D721Med (cell line): ENCODE data around the gene PHACTR3.

Source experiments
- DNase-seq: peaks from one replicate; pipeline ENCODE4 v3.0.0; 2011; ENCODE audit warnings: low spot score; ENCODE audit not compliant: insufficient read length
- FAIRE-seq: peaks from 2 replicates; lab custom pipeline; 2011; peaks lifted over from hg19 to GRCh38; lab: Jason Lieb, UNC
- TF ChIP-seq, protein P1 (sequence below): IDR thresholded peaks from 2 replicates; pipeline ENCODE4 v1.5.1; 2012; ENCODE audit warnings: mild to moderate bottlenecking, control low read depth; ENCODE audit not compliant: insufficient read depth; ENCODE audit errors: missing control alignments

PHACTR3 gene

DNA sequence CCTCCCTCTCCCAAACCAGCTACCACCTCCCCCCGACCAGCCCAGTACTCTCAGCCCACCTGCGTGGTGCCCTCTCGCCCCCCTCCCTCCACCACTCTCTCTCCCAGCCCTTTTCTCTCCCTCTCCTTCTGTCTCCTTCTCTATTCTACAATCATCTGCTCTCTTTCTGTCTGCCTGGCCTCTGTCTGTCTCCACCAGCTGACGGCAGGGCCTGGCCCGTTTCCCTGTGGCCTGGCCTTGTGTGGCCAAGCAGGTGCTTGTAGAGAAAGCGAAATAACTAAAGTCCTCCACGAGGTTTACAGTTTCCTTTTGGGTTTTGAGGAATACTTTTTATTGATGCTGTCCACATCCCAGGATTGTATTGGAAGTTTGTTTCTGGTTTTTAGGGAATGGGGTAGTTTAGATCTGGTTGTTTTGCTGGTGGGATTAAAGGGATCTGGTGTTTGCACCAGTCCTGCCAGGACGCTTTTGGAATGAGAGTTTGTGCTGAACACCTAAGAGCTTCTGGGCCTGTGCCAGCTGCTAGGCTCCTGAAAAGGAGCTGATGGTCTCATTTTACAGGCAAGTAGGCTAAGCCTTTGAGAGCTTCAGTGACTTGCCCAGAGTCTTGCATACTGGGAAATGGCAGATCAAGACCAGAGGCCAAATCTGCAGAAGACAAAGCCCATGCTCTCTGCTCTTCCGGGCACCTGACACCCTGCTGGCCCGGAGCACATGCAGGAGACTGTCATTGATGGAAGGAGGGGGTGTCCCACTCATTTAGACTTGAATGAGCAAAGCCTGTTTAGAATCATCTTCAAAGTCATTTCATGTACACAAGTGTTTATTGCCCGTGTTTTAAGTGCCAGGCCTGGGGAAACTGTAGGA, 167.4 kb downstream of the PHACTR3 start:
- no peak for FAIRE-seq
- TF ChIP-seq, protein P1, sequence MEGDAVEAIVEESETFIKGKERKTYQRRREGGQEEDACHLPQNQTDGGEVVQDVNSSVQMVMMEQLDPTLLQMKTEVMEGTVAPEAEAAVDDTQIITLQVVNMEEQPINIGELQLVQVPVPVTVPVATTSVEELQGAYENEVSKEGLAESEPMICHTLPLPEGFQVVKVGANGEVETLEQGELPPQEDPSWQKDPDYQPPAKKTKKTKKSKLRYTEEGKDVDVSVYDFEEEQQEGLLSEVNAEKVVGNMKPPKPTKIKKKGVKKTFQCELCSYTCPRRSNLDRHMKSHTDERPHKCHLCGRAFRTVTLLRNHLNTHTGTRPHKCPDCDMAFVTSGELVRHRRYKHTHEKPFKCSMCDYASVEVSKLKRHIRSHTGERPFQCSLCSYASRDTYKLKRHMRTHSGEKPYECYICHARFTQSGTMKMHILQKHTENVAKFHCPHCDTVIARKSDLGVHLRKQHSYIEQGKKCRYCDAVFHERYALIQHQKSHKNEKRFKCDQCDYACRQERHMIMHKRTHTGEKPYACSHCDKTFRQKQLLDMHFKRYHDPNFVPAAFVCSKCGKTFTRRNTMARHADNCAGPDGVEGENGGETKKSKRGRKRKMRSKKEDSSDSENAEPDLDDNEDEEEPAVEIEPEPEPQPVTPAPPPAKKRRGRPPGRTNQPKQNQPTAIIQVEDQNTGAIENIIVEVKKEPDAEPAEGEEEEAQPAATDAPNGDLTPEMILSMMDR = no peak
- no peak for DNase-seq

DNA sequence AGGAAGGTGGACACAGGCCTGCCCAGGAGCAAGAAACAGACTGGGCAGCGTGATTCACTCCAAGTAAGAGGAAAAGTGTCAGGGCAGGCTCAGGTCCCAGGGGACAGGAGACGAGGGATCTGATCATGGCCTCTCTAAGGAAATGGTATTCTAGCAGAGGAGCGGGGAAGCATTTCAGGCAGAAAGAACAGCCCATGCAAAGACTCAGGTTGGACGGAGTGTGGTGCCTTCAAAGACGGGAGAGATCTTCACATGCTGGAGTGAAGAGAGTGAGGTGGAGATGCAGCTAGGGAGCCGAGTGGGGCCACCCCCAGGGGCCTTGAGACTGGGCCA, 168.0 kb downstream of the PHACTR3 start:
- no peak for DNase-seq
- FAIRE-seq = no peak
- TF ChIP-seq, protein P1 = no peak

DNA sequence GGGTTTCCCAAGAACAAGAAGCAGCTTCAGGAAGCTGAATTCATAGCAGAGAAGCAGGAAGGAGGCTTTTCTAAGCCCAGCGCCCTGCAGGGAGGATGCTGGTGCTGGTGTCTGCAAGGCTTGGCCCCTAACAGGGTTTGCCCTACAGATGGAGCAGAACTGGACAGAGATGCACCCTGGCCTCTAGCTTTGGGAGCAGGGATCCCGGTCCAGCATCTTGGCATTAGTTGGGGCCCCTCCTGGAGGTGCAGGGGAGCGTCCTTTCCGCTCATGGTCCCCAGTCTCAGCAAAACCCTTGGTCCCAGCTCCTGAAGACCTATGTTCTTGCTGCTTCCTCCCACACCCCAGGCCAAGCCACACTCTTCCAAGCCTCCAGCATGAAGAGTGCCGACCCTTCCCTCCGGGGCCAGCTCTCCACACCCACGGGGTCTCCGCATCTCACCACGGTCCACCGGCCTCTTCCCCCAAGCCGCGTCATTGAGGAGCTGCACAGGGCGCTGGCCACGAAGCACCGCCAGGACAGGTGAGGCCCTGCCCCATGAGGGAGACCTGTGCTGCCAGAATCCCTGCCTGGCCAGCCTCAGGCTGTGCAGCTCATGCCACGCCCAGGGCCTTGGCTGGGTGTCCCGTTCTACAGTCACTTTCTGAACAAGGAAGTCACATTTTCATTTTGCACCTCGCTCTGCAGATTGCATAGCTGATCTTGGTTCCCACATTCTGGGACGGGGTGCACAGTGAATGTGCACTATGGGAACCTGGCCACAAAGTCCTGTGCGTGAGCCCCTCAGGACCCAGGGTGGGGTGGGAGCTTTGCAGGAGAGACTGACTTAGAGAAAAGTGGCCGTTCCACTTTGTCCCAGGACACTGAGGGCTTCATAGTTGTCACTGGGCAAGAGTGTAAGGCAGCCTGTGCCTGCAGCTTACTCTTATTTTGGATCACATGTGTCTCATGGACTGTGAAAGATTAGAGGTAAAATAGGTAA, 168.9 kb downstream of the PHACTR3 start:
- FAIRE-seq (no peak), DNase-seq (no peak)
- TF ChIP-seq, protein P1 = no peak

DNA sequence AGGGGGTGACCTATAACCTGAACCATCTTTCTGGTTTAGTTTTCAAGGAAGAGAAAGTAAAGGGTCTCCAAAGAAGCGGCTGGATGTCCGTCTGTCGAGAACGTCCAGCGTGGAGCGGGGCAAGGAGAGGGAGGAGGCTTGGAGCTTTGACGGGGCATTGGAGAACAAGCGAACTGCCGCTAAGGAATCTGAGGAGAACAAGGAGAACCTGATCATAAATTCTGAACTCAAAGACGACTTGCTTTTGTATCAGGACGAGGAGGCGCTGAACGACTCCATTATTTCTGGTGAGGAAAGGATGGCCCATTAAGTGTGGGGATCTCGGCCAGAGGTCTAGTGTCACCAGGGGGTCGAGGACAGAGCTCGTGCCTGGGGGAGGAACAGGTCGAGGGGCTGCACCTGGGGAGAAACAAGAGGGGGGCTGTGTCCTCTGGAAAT, 169.9 kb downstream of the PHACTR3 start:
- no peak for FAIRE-seq
- TF ChIP-seq, protein P1 = no peak
- no peak for DNase-seq

DNA sequence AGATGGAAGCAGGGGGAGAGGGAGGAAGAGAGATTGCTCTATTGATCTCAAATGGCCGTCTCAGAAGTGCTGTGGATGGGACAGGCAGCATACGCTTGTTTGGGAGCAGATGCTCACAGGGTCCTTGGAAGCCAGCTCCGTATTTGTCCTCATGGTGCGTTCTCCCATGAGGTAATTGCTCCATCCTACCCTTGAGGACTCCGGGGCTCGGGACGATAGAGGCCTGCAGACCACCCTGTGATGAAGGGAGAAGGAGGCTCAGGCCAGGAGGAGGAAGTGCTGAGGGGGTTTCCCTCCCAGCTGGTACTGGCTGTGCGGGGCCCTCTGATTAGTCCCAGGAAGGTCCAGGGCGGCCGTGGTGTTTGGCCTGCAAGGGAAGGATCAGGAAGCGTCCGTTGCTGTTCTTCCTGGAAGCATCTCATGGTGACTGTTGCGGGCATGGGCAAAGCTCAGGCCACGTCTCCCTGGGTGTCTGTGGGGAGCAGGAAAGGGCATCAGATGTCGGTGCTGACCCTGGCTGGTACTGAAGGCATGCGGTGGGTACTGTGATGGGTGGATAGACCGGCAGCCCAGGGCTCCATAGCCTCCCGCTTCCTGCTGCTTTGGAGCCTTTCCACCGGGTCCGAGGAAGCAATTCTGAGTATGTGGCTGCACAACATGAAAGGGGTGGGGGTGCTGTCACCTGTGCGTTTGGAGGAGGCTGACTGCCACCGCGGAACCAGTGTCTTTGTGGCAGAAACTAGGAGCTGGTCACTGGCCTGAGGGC, 170.8 kb downstream of the PHACTR3 start:
- FAIRE-seq (no peak), DNase-seq (no peak)
- TF ChIP-seq, protein P1 = no peak

DNA sequence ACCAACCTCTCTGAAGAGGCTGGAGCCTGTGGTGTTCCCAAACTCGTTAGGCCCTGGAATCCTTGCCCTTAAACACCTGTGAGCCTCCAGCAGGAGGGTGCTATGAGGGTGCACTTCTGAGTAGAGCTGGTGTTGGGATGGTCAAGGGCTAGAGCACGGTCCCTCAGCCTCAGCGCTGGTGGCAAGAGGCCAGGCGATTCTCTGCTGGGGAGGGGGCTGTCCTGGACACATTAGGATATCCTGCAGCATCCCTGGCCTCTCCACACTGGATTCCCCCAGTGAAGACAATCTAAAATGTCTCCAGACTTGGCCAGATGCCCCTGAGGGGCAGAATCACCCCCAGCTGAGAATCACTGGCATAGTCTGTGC, 171.3 kb downstream of the PHACTR3 start:
- DNase-seq (no peak), FAIRE-seq (no peak)
- TF ChIP-seq, protein P1 = no peak
